ENCODE data around the gene INHBA. TPM values are rescaled to one million over a fixed set of nuclear protein-coding genes. Genes with fewer than 3 reads are reported as not detected.

Gene INHBA
- total and polyA plus RNA-seq, 2 of the 4 experiments (the other 2 are of a cell fraction), result 60.2 to 112 TPM

- dilution Hi-C loops (cut with HindIII; ENCODE audit: low sequenced_read_pairs, unreplicated experiment) (no loop called here), in situ Hi-C loops (cut with MboI; ENCODE audit: low sequenced_read_pairs) (loop anchor here (5.0 to 10.0 kb wide), 3 partner anchors 945 to 1475 kb away; no protein-coding TSS in a partner anchor), intact Hi-C loops (cut with micrococcal nuclease) (loop anchor here (5.0 to 10.0 kb wide), 3 partner anchors 175 to 1235 kb away; no protein-coding TSS in a partner anchor)
- Histone ChIP-seq H2AK9ac (replicated peaks; ENCODE audit: low read depth, low read length, poor library complexity) (no peak overlapping the region), H4K91ac (ENCODE audit: insufficient read depth, low read depth, low read length) (peak overlapping the region; percentile 37; the same call in 1 of the 2 replicates), H2BK15ac (ENCODE audit: low read depth, low read length) (peak overlapping the region; percentile 79; the same call in 1 of the 3 replicates), H3K27ac (ENCODE audit: insufficient read depth, low read length) (no peak overlapping the region), H3K79me1 (ENCODE audit: low read depth in 1 of 2, low read length in 2 of 2) (peaks cover 12 to 35% of the 10 kb centered on the region in 2 experiments; a peak in 3 of 4 replicates), H3K4ac (ENCODE audit: low read depth, low read length) (peak overlapping the region; percentile 24; the same call in 1 of the 2 replicates), H3K4me2 (ENCODE audit: low read depth, low read length) (no peak overlapping the region; the same call in 1 of the 2 replicates), H3K4me1 (ENCODE audit: control insufficient read depth, insufficient read depth, low read length) (peaks cover 19% of the 10 kb centered on the region), H2AFZ (replicated peaks; ENCODE audit: low read length, poor library complexity) (no peak overlapping the region), H3K9ac (ENCODE audit: low read depth, low read length) (no peak overlapping the region), H3K9me1 (ENCODE audit: insufficient read depth, low read length) (peaks cover 5% of the 10 kb centered on the region; the same call in 1 of the 2 replicates), H2BK120ac (ENCODE audit: low read depth, low read length) (peak overlapping the region; percentile 29), H3K36me3 (ENCODE audit: control insufficient read depth, insufficient read depth, low read length) (no peaks in the 10 kb centered on the region), H4K20me1 (ENCODE audit: insufficient read depth, low read length) (no peaks in the 10 kb centered on the region), H3K9me3 (ENCODE audit: control insufficient read depth, insufficient read depth, low read length) (no peaks in the 10 kb centered on the region), H3K56ac (ENCODE audit: extremely low read depth, insufficient read depth, low read length) (no peak overlapping the region), H2BK20ac (ENCODE audit: low read depth, low read length) (peak overlapping the region; percentile 71; the same call in 1 of the 2 replicates), H3K14ac (replicated peaks; ENCODE audit: low read depth, low read length) (peak overlapping the region; percentile 75; the same call in 1 of the 2 replicates), H3K18ac (ENCODE audit: low read depth, low read length) (peak overlapping the region; percentile 49; the same call in 1 of the 2 replicates), H2AK5ac (ENCODE audit: low read depth, low read length) (peak overlapping the region; percentile 74; the same call in 1 of the 2 replicates), H3K27me3 (ENCODE audit: control insufficient read depth, insufficient read depth, low read length) (no peaks in the 10 kb centered on the region), H3K23ac (ENCODE audit: low read depth, low read length) (0 out of 2 replicates have a peak overlapping the region, but pooled peaks have one; percentile 11), H4K8ac (ENCODE audit: low read depth in 2 of 2, low read length in 2 of 2) (peak overlapping the region; percentile 20 to 70; a peak in 3 of 4 replicates), H2BK5ac (ENCODE audit: low read depth, low read length, poor library complexity, severe bottlenecking) (peak overlapping the region; percentile 73), H4K5ac (ENCODE audit: low read depth, low read length) (peak overlapping the region; percentile 4; the same call in 1 of the 2 replicates), H3K4me3 (ENCODE audit: insufficient read depth, low read depth, low read length) (no peak overlapping the region)
- POLR2A ChIA-PET (ENCODE audit: unreplicated experiment), result no interaction called here
- ATAC-seq (ENCODE audit: low read depth) (no peak), DNase-seq (peak; percentile 99)
- CTCF ChIA-PET, result interaction anchor here (0.6 to 1.0 kb wide), 2 partner anchors 9 to 1477 kb away, joined by 3 read pairs; no protein-coding TSS in a partner anchor
- whole genome bisulfite sequencing, 2 experiments (ENCODE audit: extremely low coverage in 2 of 2, insufficient read length in 1 of 2), result no CpG with 5 or more reads among the region's 4 CpGs
- TF ChIP-seq POLR2A (IDR thresholded peaks at IDR 0.05; ENCODE audit: low read depth, low read length) (no peak), MAZ (IDR thresholded peaks at IDR 0.05; ENCODE audit: borderline replicate concordance, low read depth, low read length) (no peak), RAD21 (IDR thresholded peaks at IDR 0.05; ENCODE audit: low read length) (no peak), CEBPB (IDR thresholded peaks at IDR 0.05; ENCODE audit: low read depth, low read length) (peak; percentile 42; the same call in 1 of the 2 replicates), BHLHE40 (IDR thresholded peaks at IDR 0.05; ENCODE audit: low read depth, low read length) (peak; percentile 71), MXI1 (IDR thresholded peaks at IDR 0.05; ENCODE audit: borderline replicate concordance, low read depth, low read length) (no peak), FOS (IDR thresholded peaks at IDR 0.05; ENCODE audit: low read depth, low read length) (peak; percentile 82)
- TF ChIP-seq, protein P1, sequence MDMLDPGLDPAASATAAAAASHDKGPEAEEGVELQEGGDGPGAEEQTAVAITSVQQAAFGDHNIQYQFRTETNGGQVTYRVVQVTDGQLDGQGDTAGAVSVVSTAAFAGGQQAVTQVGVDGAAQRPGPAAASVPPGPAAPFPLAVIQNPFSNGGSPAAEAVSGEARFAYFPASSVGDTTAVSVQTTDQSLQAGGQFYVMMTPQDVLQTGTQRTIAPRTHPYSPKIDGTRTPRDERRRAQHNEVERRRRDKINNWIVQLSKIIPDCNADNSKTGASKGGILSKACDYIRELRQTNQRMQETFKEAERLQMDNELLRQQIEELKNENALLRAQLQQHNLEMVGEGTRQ (IDR thresholded peaks at IDR 0.05; ENCODE audit: low read depth, low read length), result no peak
- no TSS peak for BruUV-seq (replicated peaks)
Measured at GRCh38 chr7:41709621-41710020, 6.7 kb upstream of the INHBA start.

Data from IMR-90 (cell line).